GM08714 (cell line): Measurements from ENCODE around the gene RRP36.
A peak's percentile ranks its signal among the peaks of the same experiment; 100 is the strongest.

Source experiments
- H3K4me3 ChIP-seq: fragments of 200-500 bp; sonication (Bioruptor generic); 2 replicates; pipeline ENCODE4 v1.5.1; 2014; ENCODE audit warnings: mild to moderate bottlenecking, low read length, inconsistent platforms
- ZNF274 ChIP-seq: IDR thresholded peaks from 2 replicates; pipeline ENCODE4 v1.6.1; 2012; ENCODE audit warnings: mild to moderate bottlenecking, low read depth, low read length

The RRP36 gene

DNA sequence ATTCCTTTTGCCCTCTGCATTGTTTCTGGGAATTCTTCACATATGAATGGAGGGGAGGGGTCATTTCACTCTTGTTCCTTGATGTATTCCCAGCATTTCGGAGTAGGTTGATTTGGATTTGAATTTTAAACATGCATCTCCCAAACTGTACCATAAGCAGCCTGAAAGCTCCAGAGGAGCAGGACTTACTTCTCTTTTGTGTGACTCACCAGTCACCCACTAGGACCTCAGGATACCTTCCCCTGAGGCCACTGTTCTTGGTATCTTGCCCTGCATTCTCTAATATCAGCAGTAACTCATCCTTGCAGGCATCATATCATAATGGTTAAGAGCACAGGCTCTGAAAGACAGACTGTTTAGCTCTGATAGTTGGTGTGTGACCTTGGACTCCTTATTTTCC lies 37.1 kb downstream of the RRP36 start:
- H3K4me3 ChIP-seq, result peak overlapping the region; percentile 97
- no peak for TF ChIP-seq ZNF274

DNA sequence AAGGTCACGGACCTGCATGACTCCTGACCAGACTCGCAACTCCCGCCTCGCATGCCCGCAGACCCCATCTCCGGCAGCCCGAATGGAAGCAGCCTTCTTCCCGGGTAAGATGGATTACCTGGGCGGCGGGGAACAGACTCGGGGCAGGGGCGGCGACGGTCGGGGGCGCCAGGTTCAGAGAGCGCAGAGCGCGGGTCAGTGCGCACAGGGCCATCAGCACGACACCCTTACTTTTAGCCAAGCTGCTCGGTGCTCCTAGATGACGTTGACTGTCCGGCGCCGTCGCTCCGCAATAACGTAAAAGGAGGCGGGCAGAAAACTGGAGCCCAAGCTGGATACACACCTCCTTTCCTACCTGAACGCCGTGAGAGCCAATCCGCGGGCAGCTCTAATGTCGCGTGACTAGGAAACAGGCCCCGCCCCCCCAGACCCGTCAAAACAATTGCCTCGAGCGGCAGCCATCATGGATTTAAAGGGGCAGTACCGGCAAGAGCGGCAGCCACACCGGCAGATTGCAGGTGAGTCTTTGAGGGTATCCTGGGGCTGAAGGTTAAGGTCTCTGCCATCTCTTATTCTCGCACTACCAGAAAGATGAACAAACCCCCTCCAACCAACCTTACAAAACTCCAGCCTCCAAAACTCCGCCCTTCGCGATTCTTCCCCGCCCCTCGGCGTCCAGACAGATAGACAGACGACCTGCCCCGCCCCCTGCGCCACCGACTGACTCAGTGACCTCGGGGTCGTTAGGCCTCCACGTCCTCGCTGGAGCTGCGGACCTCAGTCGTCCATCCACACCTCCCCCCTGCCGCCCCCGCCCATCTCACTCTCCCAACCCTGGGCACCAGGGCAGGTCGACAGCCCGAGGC lies 38.0 kb downstream of the RRP36 start, which contains the start of the genes KLC4 and MRPL2:
Gene KLC4 (plus strand): TSS at position 464 of the 866 bp plus-strand sequence. CDS start 1,705 bp downstream, outside the sequence.
Gene MRPL2 (minus strand): TSS at position 267 of the 866 bp plus-strand sequence. CDS start 53 bp downstream, at position 214.
- no peak for TF ChIP-seq ZNF274
- H3K4me3 ChIP-seq, result peak within 1 kb of the TSS; percentile 97

DNA sequence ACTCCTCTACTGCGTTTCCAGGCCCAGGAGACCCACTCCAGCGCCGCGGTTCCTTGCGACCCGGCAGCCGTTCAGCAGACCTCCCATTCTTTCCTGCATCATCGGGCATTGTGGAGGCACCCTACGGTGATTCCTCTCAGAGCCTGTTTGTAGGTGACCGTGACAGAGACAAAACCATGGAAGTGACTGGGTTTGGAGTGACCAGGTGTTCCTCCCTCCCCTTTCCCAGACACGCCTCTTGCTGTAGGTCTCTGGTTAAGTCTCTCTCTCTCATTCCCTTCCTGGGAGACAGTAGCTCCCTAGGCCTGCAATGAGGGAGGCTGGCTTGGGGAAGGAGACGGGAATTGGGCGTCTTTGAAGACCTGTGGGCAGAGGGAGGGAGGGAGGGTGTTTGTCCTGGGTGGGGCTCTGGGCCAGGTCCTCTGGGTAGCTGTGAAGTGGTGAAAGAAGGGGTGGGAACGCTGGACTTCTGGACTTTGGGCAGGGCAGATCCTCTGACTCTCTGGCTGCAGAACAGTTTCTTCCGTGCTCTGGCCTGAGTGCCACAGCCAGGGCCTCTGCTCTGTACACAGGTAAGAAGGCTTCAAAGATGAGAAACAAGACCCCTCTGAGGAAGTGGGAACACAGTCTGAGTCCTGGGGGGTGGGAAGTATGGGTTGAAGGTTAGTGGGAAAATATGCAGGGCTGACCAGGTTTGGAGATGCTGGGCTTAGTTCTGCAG lies 38.8 kb downstream of the RRP36 start:
- no peak for TF ChIP-seq ZNF274
- H3K4me3 ChIP-seq, result peak overlapping the region; percentile 71

DNA sequence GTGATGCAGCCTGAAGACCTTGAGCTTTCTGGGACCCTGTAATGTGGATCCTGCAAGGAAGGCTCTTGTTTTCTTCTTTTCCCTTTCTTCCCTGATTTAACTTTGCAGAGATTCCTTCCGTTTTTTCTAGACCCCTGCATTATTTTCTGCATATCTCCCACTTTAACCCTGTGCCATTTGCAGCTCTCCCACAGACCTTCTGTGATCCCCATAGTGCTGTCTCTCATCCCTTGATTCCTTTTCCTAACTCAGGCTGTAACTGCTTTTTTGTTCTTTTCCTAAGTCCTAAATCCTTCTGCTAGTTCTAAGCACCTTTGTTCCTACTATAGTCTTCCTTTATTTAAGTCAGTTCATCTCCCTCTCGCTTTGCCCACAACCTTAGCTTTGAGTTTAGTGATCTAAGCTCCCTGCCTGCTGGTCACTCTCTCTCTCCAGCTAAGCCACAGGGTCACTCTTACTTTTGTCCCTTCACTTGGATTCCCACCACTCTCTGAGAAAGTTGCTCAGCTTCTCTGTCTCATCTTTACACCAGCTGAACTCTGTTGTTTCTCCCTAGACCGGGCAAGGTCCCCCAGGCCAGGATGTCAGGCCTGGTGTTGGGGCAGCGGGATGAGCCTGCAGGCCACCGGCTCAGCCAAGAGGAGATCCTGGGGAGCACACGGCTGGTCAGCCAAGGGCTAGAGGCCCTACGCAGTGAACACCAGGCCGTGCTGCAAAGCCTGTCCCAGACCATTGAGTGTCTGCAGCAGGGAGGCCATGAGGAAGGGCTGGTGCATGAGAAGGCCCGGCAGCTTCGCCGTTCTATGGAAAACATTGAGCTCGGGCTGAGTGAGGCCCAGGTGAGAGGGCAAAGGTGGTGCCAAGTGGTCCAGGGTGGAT lies 39.6 kb downstream of the RRP36 start:
- TF ChIP-seq ZNF274, result no peak
- H3K4me3 ChIP-seq, result no peak overlapping the region

DNA sequence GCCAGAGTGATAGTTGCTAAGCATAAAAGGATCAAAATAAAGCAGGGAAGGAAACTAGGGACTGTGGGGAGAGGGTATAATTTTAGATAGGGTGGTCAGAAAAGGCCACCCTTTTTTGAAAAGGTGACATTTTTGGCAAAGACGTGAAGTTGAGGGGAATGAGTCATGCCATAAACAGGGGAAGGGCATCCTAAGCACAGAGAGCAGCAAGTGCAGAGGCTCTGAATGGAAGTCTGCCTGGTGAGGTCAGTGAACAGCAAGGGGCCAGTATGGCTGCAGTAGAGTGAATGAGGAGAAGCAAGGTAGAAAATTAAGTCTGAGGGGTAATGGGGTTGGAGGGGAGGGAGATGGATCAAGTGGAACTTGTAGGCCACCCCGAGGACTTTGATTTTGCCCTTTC lies 40.4 kb downstream of the RRP36 start:
- TF ChIP-seq ZNF274, result no peak
- H3K4me3 ChIP-seq, result no peak overlapping the region

DNA sequence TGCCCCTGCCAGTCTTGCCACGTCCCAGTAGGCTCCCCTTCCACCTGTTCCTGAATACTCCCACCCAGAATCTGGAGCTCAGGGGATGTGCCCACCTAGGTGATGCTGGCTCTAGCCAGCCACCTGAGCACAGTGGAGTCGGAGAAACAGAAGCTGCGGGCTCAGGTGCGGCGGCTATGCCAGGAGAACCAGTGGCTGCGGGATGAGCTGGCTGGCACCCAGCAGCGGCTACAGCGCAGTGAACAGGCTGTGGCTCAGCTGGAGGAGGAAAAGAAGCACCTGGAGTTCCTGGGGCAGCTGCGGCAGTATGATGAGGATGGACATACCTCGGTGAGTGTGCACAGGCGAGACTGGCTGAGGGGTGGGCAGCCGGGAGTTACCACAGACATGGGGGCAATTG lies 41.4 kb downstream of the RRP36 start:
- no peak overlapping the region for H3K4me3 ChIP-seq
- no peak for TF ChIP-seq ZNF274

DNA sequence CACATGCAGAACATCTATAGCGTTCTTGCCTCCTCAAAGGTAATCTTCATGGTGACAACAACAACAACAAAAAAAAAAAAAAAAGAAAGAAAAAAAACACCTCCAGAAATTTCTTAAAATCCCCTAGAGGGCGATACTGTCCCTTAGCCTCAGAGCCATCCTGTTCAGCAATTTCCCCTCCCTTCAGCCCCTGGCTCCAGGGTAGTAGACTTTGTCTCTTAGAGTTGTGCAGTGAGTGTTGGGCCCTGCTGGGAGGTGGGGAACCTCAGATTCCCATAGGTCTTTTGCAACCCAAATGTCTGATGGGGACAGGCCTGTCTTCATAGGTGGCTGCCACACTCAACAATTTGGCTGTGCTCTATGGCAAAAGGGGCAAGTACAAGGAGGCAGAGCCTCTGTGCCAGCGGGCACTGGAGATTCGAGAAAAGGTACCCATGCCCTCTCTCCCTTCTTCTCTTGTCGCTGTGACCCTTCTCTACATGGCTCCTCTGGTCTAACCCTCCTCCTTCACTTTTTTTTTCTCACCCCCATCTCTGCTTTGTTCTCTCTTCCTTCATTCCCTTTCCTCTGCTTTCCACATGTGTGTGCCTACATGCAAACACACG lies 48.7 kb downstream of the RRP36 start:
- no peak overlapping the region for H3K4me3 ChIP-seq
- TF ChIP-seq ZNF274, result no peak

DNA sequence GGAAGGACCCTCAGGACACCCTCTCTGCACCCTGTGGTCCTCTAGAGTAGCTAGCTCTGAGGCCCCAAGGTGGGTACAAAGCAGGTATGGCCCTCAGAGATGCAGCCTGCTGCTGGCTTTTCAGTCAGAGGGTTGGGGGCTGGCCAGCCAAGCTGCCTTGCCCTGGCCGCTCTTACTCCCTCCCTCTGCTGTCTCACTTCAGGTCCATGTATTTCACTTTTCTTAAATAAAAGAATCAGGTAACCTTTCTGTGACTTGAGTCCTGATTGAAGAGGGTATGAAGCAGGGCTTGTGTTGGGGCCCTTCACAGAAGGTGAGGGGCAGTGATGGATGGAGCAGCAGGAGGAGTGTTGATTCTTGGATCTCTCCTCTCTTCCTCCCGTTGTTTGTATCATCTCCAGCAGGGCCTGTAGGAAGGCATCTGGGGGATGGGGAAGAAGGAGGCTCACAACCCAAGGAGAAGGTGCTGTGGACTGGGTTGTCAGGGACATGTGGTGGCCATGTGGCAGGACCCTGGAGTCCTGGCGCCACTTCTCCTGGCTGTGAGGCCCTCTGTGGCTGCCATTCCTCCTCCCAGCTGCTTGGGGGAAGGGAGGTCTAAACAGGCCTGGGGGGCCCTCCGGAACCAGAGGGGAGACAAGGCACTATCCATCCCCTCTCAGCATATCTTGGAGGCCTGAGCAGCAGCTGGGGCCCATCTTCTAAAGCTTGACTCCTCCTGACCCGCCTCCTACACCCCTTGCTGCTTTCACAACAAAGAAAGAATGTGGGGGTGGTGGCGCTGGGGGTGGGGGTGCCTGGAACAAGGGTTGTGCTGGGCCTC lies 53.6 kb downstream of the RRP36 start:
- no peak for TF ChIP-seq ZNF274
- H3K4me3 ChIP-seq, result no peak overlapping the region

DNA sequence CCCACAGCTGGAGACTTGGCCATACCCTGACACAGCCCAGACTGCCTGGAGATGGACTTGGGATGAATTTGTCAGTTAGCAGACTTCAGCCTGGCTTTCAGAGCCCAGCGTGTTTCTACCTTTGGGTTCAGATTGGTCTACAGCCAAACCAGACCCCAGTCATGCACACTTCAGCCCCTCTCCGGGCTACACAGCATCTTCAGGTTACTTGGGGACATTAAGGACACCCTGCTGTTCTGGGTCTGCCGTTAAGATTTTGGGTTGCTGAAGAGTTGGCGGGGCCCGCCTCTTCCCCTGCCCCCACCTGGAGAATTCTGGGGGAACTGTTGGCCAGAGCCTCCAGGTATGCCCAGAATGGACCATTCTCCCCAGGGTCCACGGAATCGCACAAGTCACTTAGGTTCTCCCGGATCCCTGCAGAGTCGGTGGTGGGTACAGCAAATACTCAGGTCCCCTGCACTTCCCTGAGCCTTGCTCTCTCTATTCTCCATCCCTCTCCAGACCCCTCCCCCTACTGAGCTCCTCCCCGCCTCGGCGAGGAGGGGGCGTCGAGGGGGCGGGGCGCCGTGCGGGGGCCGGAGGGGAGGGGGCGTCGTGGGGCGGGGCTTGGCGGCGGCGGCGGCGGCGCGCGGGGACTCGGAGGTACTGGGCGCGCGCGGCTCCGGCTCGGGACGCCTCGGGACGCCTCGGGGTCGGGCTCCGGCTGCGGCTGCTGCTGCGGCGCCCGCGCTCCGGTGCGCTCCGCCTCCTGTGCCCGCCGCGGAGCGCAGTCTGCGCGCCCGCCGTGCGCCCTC lies 54.4 kb downstream of the RRP36 start, which contains the start of gene PTK7:
Gene PTK7 (plus strand): TSS at position 645 of the 794 bp plus-strand sequence. CDS start 175 bp downstream, outside the sequence.
- H3K4me3 ChIP-seq, result peak within 1 kb of the TSS; percentile 61
- TF ChIP-seq ZNF274, result no peak

DNA sequence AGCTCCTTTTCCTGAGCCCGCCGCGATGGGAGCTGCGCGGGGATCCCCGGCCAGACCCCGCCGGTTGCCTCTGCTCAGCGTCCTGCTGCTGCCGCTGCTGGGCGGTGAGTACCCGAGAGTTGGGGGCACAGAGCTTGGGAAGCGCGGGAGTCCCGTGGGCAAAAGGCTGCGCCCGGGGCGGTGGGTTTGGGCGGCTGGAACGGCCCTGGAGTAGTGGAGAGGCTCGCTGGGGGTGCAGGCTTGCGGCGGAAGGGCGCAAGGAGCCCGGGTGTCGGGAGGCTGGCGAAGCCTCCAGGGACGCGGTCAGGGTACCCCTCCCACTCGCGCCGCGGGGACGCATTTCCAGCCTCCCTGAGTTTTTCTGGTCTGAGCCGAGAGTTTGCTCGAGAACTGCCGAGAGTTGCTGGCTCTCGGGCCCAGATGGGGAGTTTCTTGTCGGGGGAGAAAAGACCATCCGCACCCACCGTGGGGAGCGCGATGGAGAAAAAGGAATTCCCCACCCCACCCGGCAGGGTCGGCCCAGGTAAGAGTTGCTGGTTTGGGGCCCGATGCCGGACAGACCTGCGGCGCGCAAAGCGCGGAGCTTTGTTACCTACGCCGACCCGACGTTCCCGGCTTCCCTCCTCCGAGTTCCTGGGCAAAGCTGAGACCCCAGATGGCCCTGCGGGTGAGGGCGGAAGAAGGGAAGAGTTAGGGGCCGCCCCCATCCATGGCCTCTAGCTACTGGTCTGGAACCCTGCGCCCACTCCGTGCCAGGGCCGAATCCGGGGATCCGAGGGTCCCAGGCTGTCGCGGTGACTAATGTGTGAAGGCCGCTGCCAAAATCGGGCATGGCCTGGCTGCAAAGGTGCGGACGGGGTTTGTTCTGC lies 55.3 kb downstream of the RRP36 start:
- no peak for TF ChIP-seq ZNF274
- H3K4me3 ChIP-seq, result peak overlapping the region; percentile 61

DNA sequence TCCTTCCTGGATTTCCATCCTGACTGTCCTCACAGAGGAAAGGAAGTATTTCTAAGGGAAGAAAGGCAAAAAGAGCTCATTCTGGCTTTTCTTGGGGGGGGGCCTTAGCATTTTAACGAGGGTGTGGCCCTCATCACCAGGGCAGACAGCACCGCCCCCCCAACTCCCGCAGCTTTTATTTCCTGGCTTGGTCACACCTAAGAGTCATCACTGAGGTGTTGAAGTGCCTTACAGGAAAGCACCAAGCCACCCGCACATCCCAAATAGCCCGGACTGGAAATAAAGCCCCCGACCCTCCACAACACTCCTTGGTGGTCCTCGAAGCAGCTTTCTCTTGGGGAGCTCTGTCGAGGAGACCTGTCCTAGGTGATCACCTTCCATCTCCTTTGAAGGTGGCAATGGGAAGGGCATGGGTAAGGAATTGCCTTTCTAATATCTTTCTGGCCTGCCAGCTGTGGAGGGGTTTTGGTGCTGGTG lies 55.9 kb downstream of the RRP36 start:
- peak overlapping the region; percentile 61 for H3K4me3 ChIP-seq

More for the DNA sequence above, 55.9 kb downstream of the RRP36 start:
- no peak for TF ChIP-seq ZNF274
